GM12891 (cell line): ENCODE results near the gene VAV2.

ENCODE experiments used
- DNase-seq: peaks from one replicate; pipeline ENCODE4 v3.0.0; 2011; ENCODE audit warnings: low spot score; ENCODE audit not compliant: insufficient read length
- FAIRE-seq: peaks from 2 replicates; lab custom pipeline; 2011; peaks lifted over from hg19 to GRCh38; lab: Jason Lieb, UNC
- PAX5 ChIP-seq: IDR thresholded peaks from 2 replicates; pipeline ENCODE4 v1.6.1; 2011; ENCODE audit warnings: low read length, moderate library complexity, mild to moderate bottlenecking; ENCODE audit not compliant: insufficient read depth, severe bottlenecking
- POLR2A ChIP-seq: IDR thresholded peaks from 2 replicates; pipeline ENCODE4 v1.6.1; 2011; ENCODE audit warnings: low read depth, low read length, control low read depth
- POLR2AphosphoS5 ChIP-seq: IDR thresholded peaks from 2 replicates; pipeline ENCODE4 v1.6.1; 2011; ENCODE audit warnings: low read depth, low read length, control low read depth
- POU2F2 ChIP-seq: IDR thresholded peaks from 2 replicates; pipeline ENCODE4 v1.6.1; 2011; ENCODE audit warnings: low read depth, mild to moderate bottlenecking, control low read depth, low read length, moderate library complexity
- SPI1 ChIP-seq: IDR thresholded peaks from 2 replicates; pipeline ENCODE4 v1.6.1; 2011; ENCODE audit warnings: low read depth, low read length, control low read depth
- TAF1 ChIP-seq: IDR thresholded peaks from 2 replicates; pipeline ENCODE4 v1.6.1; 2011; ENCODE audit warnings: low read depth, low read length, control low read depth

Gene VAV2

GRCh38 chr9:133713960-133714495 is 278.1 kb downstream of the VAV2 start:
- TF ChIP-seq POLR2A (no peak), POLR2AphosphoS5 (no peak), PAX5 (no peak), SPI1 (no peak), POU2F2 (no peak), TAF1 (no peak)
- no peak for DNase-seq
- FAIRE-seq: no peak

GRCh38 chr9:133713150-133713959 is 278.8 kb downstream of the VAV2 start:
- FAIRE-seq (no peak), DNase-seq (no peak)
- no peak for TF ChIP-seq SPI1
- no peak for TF ChIP-seq POLR2A

- no peak for TF ChIP-seq PAX5
- no peak for TF ChIP-seq POU2F2
- TF ChIP-seq TAF1: no peak
- no peak for TF ChIP-seq POLR2AphosphoS5
- TF ChIP-seq SPI1: no peak
- no peak for TF ChIP-seq POLR2A
- DNase-seq (no peak), FAIRE-seq (no peak)
Measured at GRCh38 chr9:133712221-133713100, 279.7 kb downstream of the VAV2 start.
